Thyroid gland (tissue), 4 donors: ENCODE data around the gene LOXL4.

Source experiments
- POLR2A ChIP-seq, 2 donors: fragments of 450-650 bp; IDR thresholded peaks; one replicate each; pipeline ENCODE4 v1.6.1; 2017; ENCODE audit warnings: antibody characterized with exemption in 2 of 2, mild to moderate bottlenecking in 2 of 2, moderate library complexity in 1 of 2
- TF ChIP-seq, protein P1 (sequence below), 6 experiments: fragments of 200-600 bp in 3 of 6; fragments of 450-650 bp in 3 of 6; sonication (generic) in 3 of 6; IDR thresholded peaks; one replicate each; pipeline ENCODE4 v1.5.1; 2016 to 2019; ENCODE audit warnings: antibody characterized with exemption in 6 of 6, mild to moderate bottlenecking in 2 of 6, inconsistent platforms in 1 of 6, moderate library complexity in 1 of 6

DNA sequence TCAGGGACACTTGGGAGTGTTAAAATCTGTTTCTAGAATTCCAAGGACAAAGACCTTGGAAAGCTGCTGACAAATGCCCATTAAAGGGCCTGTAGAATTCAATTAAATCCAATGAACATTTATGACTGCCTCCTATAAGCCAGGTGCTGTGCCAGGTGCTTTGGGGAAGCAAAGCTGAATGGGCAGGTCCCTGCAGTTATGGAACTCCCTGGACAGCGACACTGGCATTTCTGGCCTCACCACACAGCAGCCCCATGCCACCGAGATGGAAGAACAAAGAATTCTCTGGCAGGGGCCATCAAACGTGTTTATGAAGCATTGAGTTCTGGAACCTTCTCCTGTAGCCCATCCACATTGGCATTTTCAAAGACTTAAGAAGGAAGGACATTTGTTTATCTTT is 45.6 kb upstream of the LOXL4 start:
- TF ChIP-seq, protein P1, sequence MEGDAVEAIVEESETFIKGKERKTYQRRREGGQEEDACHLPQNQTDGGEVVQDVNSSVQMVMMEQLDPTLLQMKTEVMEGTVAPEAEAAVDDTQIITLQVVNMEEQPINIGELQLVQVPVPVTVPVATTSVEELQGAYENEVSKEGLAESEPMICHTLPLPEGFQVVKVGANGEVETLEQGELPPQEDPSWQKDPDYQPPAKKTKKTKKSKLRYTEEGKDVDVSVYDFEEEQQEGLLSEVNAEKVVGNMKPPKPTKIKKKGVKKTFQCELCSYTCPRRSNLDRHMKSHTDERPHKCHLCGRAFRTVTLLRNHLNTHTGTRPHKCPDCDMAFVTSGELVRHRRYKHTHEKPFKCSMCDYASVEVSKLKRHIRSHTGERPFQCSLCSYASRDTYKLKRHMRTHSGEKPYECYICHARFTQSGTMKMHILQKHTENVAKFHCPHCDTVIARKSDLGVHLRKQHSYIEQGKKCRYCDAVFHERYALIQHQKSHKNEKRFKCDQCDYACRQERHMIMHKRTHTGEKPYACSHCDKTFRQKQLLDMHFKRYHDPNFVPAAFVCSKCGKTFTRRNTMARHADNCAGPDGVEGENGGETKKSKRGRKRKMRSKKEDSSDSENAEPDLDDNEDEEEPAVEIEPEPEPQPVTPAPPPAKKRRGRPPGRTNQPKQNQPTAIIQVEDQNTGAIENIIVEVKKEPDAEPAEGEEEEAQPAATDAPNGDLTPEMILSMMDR (IDR thresholded peaks at IDR 0.05), result no peak
- no peak for TF ChIP-seq POLR2A (IDR thresholded peaks at IDR 0.05)
